Hair follicular keratinocyte (primary cell): ENCODE data around the gene TCL1B. TPM values are rescaled to one million over a fixed set of nuclear protein-coding genes. Genes with fewer than 3 reads are reported as not detected.

Source experiments
- total RNA-seq: library from RNA; depleted of rRNA; stranded (reverse); fragments of >200 nt; gene quantifications from 2 replicates; pipeline ENCODE4 v1.2.3, GENCODE V29; 2015

The TCL1B gene, protein sequence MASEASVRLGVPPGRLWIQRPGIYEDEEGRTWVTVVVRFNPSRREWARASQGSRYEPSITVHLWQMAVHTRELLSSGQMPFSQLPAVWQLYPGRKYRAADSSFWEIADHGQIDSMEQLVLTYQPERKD
- not detected in 2 replicates for total RNA-seq

DNA sequence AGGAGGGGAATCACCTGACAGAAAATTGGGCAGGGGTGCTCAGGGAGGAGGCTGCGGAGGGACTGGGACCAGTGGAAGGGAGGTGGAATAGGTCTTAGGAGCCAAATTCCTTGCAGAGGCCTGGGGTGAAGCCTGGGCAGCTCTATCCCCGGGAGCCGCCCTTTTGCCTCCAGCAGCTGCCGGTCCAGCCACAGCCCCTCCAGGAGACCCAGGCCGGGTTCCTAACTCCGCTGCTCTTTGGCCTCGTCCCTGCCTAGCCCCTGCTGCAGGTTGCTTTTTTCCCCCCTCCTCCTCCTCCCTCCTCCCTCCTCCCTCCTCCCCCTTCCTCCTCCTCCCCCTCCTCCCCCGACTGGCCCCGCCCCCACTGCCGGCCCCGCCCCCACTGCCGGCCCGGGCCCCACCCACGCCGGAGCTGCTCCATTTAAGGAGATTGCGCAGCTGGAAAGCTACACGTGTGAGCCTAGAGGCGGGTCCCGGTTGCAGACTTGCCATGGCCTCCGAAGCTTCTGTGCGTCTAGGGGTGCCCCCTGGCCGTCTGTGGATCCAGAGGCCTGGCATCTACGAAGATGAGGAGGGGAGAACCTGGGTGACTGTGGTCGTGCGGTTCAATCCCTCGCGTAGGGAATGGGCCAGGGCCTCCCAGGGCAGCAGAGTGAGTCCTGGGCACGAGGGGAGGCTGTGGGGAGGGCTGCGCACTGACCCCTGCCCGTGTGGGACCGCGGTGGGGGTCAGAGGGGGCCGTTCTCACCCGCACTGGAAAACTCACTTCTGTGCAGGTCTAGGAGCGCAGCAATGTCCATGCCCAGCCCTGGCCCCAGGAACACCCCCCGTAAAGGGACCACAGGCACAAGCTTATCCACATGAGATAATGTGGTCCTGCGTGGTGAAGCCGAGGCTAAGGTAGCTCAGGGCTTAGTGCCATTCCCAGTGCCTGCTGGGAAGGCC lies at the start of gene TCL1B:
Gene TCL1B (plus strand): TSS at position 449 of the 945 bp plus-strand sequence. CDS start 42 bp downstream, at position 491.

DNA sequence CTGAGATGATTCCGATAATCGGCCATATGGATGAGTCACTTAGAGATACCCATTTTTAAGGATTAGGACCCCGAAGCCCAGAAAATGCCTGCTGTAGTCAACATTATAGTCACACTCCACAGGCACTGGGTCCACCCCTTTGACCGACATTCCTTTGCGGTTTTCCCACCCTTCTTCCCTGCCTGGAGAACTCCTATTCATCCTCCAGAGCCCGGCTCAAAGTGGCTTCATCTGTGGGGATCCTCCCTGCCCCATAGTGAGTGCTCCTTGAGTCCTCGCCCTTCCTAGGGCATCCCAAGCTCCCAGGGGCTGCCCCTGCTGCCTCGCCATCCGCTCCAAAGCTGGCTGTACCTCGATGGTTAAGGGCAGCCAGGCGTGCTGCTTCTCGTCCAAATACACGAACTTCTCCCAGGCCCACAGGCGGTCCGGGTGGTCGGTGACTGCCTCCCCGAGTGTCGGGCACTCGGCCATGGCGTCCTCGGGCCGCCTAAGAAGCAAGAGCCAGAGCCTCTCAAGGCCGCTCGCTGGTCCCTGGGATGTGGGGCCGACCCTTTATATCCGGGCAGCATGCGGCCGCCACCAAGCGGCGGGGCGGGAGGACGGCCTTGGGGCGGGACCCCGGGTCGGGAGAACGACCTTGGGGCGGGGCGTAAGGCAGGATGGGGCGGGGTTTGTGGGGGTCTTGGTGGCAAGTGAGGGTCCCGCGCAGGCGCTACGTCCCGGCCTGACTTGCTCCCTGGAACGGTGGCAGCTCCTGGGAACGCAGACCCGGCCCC lies 27.6 kb downstream of the TCL1B start, which contains the start of gene TCL1A:
Gene TCL1A (minus strand): TSS at position 530 of the 776 bp plus-strand sequence. CDS start 59 bp downstream, at position 471.

Other genes with a start within 250 kb of the TCL1B start
- gene SYNE3, start 169.8 kb upstream of the TCL1B start, total RNA-seq: 6.1 and 13.3 TPM in 2 replicates
- 47.9 and 66.7 TPM in 2 replicates for gene GLRX5, start 151.4 kb upstream of the TCL1B start, total RNA-seq
- gene TCL1A, start 27.7 kb downstream of the TCL1B start, total RNA-seq: not detected in 2 replicates
- gene TUNAR, start 190.4 kb downstream of the TCL1B start, total RNA-seq: not detected in 2 replicates